ENCODE measurements around the gene PDIA5.
A peak's percentile ranks its signal among the peaks of the same experiment; 100 is the strongest.

The PDIA5 gene

DNA sequence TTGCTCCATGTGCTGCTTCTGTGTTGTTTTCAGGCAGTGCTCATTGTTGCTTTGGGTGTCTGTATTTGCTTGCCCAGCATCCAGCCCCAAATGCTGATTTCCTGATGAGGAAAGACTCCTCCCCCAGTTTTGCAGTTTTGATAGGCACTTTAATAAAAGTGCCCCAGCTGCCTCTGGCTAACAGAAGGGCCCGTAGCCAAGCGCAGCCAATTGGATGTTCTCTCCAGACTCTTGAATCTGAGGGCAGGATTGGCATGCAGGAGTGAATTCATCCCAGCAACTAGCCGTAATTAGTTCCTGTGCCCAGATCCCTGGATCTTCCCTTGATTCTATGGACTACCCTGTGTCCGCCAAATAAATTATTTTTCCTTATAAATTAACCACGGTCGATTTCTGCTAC, 24.4 kb upstream of the PDIA5 start:
- DNase-seq (ENCODE audit: low read depth) = no peak

DNA sequence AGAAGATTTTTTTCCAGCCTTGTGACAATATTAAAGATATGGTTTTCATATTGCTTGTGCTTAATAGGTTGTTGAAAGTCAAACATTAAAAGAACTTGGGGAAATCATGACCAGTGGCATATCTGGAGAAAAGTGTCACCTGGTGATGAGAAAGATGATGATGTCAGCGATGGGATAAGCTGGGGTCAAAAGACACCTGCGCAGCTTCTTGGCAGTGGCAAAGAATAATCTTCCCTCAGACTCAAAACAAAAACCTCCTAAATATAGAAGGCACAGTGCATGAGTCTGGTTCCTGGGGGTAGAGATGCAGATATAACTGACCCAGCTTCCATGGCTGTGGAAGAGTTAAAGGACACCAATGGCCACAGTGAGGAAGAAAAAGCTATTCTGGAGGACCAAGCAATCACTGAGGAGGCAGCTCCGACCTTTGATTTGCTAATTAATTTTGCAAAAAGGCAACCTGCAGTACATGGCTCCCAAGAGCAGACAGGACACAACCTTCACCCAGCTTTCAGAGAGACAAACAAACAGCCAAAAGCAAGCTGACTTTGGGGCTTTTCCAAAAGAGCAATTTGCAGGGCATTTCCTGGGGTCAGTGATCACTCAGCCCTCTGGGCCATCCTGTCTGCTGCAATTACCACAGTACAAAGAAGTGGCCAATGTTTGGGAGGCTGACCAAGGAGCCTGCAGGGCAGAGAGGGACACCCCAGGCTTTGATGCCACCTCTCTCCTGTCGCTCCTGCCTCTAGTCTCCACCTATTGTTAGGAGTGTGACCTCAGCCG, 21.7 kb upstream of the PDIA5 start:
- no peak for DNase-seq (ENCODE audit: low read depth)

- DNase-seq (ENCODE audit: low read depth) = no peak
Measured at GRCh38 chr3:123046262-123047061, 20.4 kb upstream of the PDIA5 start.

DNA sequence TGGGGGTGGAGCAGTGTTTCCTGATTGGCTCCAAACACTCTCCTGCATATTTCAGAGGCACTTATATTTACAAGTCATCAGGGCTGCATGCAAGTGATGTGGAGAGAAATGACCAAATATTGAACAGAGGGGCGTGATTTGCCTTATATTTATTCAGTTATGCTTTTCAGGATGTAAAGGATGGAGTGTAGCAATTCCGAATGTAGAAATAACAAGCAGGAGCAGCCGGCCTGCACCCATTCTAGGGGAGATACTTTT, 19.8 kb upstream of the PDIA5 start:
- no peak for DNase-seq (ENCODE audit: low read depth)

GRCh38 chr3:123048480-123049237, 18.2 kb upstream of the PDIA5 start:
- no peak for DNase-seq (ENCODE audit: low read depth)

DNA sequence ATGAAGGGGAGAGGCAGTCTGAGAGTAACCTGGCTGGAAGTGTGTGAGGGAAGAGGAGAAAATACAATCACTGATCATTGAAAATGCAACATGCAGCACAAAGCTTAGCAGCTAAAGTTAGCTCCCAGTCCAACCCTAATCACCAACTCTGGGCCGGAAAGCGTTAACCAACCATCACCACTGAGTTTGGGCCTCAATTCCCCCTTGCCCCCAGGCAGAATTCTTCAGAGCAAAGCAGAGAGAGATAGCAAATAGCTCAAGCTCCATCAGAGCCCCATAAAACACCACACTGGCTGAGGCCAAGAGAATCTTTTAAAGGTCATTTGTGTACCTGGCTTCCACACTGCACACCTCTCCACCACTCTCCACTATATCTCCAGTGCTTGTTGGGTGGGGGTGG, 16.2 kb upstream of the PDIA5 start:
- no peak for DNase-seq (ENCODE audit: low read depth)

DNA sequence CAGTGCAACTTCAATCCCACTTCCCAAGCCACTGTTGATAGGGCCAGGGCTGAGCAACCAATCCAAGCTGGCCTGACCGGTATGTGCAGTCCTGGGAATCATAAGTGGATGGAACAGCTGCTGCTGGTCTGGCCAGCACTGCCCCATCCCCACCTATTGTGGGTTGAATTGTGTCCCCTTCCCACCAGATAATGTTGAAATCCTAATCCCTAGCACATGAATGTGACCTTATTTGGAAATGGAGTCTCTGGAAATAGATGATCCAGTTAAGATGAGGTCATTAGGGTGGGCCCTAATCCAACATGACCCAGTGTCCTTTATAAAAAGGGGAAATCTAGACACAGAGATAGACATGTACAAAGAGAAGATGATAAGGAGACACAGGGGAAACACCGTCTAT, 13.7 kb upstream of the PDIA5 start:
- DNase-seq (ENCODE audit: low read depth) = no peak

DNA sequence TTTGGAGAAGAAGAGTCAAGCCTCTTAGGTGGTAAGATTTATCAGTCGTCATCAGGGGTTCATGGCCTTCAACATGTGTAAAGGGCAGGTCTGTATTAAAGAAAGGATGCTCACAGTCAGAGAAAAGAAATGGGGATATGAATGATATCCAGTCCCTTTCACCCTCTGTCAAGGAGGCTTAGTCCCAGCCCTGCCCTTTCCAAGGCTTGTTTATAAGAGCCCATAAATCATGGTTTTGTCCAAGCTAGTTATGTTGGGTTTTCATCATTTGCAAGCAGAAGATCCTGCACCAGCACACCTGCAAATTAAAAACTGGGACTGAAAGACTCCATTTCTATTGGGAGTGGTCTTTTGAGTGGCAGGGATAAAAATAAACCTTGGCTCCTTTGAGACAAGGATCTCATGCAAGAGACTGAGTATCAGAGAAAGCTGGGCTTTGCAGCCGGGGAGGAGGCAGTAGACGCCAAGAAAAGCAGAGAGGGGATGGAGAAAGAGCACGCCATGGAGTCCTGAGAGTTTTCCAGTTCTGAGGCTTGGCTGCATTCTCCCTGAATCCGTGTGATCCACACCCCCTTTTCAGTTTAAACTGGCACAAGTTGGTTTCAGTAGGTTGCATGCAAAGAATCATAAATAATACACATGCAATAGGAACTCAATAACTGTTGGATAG, 12.6 kb upstream of the PDIA5 start:
- no peak for DNase-seq (ENCODE audit: low read depth)

DNA sequence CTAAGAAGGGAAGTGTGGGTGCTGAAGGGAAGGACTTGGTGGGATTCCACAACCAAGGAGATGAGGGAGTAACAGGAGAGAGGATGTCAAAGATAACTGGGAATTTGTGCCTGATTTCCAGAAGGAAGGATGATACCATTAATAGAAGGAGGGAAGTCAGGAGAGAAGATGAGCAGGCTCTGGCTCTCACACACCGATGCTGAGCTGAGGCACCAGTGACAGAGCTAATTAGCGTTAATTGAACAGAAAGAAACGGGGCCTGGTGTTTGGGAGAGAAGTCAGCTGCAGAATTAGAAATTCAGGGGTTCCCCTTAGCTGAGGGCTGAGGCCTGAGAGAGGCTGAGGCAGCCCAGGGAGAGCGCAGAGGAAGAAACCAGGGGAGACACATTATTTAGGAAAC, 11.9 kb upstream of the PDIA5 start:
- DNase-seq (ENCODE audit: low read depth) = no peak

DNA sequence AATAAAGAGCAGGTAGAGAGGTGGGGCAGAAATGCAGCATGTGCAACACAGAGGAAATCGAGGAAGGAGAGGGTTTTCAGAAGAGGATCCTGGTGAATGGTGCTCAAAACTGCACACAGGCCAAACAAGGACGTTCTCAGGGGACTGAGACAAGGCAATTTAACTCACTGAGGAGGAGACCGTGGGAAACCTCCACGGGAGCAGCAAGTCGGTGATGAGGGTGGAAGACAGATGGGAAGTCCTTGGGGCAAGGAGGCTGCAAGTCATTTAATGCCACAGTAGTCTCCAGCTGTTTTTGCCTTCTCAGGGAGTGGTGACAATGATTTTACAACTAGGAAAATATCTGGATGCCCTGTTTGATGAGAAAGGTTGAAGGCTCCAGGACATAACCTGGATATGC, 11.5 kb upstream of the PDIA5 start:
- no peak for DNase-seq (ENCODE audit: low read depth)

DNA sequence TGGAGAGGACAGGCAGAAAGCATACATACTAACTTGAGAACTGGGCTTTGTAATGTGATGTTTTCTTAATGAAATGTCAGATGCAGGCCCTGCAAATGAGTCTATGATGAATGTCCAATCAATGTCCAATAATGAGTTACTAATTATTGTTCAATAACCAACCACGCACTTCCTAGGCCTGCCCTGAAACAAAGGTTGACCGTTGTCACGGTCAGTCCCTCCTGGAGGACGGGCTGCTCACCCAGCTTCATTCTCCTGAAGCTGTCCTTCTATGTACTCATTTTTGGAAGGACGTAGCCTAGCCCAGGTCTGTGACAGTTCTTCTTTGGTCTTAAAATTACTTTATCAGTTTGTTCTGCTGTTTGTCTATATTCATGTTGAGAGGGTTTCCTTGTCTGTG, 8.3 kb upstream of the PDIA5 start:
- DNase-seq (ENCODE audit: low read depth) = no peak

- DNase-seq (ENCODE audit: low read depth) = no peak
Measured at GRCh38 chr3:123060054-123060453, 6.8 kb upstream of the PDIA5 start.

DNA sequence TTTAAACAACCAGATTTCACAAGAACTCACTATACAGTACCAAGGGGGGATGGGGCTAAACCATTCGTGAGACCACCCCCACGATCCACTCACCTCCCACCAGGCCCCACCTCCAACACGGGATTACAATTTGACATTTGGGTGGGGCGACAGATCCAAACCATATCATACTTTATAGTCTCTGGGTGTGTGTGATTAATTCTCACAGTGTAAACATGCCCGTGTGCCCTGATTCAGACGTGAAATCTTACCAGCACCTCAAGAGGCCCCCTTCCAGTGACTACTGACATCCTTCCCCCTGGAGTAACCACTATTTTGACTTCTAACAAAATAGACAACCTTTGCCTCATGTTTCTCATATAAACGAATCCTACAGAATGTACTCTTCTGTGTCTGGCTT, 5.0 kb upstream of the PDIA5 start:
- no peak for DNase-seq (ENCODE audit: low read depth)

GRCh38 chr3:123063034-123063433, 3.8 kb upstream of the PDIA5 start:
- DNase-seq (ENCODE audit: low read depth) = no peak

- DNase-seq (ENCODE audit: low read depth) = no peak
Measured at GRCh38 chr3:123064506-123064905, 2.3 kb upstream of the PDIA5 start.

- DNase-seq (ENCODE audit: low read depth) = no peak
Measured at GRCh38 chr3:123064914-123065313, 1.9 kb upstream of the PDIA5 start.

DNA sequence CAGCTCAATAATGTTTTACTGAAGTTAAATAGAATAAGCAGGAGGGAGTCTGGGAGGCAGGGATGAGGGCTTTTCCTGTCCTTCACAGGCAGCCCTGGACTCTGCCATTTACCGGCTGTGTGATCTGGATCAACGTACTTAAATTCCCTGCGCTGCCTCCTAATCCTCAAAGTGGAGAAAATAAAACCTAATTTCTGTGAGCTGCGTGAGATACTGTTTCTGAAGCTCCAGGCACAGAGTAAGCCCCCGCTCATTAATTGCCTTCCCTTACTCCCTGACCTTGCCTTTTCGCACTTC, 278 bp upstream of the PDIA5 start:
- no peak for DNase-seq (ENCODE audit: low read depth)

DNA sequence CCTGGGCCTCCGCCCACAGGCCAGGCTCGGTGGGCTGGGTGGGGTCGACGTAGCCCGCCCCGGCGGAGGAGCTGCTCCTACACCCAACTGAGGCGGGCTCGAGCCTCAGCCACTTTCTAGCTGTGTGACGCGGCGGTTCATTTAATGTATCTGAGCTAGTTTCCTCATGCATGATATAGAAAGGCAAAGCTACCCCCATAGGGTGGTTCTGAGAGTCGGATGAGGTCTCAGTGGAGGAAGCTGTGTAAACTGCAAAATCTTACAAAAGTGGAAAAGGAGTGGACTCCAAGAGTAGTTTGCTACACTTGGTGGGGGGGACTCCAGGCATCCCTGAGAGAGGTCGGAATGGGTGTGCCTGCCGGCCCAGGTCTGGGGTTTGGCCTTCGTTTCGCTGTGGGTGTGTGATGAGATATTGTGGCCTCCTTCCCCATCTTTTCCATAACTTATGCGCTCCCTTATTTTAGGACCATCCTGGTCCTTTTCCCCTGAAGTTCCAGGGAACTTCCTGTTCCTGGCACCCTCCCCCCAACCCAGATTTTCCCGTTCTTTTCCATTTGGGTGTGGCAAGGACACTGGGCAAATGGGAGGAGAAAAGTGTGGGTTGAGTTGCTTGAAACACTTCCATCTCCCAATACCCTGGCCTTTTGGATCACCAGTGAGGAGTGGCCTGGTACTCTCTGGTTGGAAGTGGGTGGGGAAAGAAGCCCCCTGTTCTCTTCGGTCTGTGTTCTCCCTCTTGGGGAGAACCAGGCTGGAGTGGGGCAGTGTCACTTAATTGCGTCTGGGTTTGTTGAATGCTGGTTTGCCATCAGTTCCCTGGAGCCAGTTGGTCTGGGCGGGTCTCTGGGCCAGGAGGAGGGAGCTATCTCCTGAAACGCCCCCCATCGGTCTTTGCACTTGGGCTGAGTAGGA, 1.1 kb downstream of the PDIA5 start:
- peak; percentile 23 for DNase-seq (ENCODE audit: low read depth)

DNA sequence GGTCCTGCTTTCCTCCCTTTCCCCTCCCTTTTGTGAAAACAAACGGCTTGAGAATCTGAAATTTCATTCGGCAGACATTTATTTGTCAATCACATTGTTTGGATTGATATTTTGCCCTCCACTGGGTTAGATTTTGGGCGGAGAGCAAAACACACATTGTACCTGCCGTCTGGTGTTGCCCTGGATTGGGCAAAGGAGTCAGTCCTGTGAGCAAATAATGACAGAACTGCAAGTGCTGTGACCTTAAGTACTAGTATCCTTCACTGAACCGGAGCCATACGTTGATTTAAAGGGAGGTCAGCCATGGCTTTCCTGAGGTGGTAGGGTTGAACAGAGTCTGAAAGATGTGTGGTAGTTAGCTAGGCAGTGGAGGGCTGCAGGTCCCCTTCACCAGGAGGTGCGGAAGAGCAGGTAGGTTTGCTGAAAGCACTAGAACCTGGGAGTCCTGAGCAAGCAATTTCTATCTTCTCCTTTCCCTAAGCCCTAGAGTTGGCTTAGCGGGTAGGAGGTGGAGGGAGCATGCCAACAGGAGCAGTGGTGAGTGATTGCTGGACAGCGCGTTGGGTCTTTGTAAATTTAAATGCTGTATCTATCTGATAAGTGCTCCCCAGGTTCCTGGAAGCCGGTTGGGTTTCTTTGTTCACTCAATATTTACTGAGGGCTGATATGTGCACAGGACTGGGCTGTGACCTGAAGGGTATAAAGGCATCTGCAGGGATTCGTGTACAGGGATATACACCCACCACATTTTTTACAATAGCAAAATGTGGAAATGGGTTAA, 2.0 kb downstream of the PDIA5 start:
- DNase-seq (ENCODE audit: low read depth) = no peak

DNA sequence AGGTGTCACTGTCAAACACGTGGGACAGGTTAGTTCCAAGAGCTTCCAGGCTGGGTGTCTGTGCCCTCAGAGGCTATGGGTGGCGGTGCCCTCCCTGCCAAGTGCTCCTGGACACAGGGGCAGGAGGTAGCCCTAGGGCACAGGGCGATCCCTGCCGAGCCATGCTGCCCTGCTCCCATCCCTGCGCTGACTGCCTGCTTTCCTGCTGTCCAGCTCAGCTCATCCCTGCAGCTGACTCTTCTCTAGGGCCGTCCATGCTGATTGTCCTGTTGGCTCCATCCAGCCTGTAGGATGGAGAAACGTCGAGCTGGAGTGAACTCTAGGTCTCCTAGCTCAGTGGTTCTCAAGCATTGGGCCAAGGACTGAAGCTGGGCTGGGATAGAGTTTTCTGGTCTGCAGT, 3.7 kb downstream of the PDIA5 start:
- no peak for DNase-seq (ENCODE audit: low read depth)

DNA sequence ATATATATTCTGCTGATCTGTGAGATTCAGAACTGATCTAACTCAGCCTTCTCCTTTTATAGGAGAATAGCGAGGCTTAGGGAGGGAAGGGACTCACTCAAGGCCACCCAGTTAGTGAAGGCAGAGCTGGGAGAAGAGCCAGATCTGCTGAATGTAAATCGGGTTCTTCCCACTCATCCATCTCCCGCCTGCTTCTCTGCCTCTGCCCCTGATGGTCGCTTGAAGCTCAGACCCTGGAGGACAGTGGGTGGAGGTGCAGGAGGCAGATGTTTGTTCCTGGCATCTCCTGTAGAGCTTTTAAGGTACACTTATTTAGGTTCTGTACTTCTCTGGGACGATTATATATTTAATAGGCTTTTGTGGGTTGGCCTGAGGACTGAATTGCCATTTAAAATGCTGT, 4.3 kb downstream of the PDIA5 start:
- DNase-seq (ENCODE audit: low read depth) = no peak
